NCI-H510A treated with DMSO at 0.1 percent for 48 hours (cell line): ENCODE results near the gene FBXW5.

ENCODE experiments used
- DNase-seq: peaks from one replicate; lab custom pipeline; 2025; lab: John Stamatoyannopoulos, UW

Gene FBXW5

DNA sequence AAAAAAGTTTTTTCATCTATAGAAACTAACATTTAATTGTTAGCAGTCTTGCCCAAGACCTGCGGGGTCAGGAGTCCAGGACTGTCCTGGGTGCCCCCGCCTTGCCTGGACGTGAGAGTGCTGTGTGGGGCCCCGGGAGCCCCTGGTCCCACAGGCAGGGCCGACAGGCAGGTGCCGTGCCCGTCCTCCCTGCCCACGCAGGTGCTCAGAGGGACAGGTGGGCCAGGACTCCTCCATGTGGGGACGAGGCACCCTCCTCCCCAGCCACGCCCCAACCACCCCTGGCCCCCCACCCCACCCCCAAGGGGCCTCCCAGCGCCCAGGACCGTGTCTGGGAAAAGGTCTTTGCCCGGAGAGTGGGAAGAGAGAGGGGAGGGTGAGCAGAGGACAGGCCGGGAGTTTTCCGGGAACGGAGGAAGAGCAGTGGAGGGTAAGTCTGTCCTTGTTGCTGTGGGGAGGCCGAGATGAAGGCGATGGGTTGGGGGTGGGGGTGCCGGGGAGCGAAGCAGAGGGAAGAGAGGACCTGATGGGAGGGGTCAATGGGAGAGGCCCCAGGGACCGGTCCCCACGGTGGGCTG is 4.8 kb upstream of the FBXW5 start:
- peak; percentile 16 for DNase-seq

DNA sequence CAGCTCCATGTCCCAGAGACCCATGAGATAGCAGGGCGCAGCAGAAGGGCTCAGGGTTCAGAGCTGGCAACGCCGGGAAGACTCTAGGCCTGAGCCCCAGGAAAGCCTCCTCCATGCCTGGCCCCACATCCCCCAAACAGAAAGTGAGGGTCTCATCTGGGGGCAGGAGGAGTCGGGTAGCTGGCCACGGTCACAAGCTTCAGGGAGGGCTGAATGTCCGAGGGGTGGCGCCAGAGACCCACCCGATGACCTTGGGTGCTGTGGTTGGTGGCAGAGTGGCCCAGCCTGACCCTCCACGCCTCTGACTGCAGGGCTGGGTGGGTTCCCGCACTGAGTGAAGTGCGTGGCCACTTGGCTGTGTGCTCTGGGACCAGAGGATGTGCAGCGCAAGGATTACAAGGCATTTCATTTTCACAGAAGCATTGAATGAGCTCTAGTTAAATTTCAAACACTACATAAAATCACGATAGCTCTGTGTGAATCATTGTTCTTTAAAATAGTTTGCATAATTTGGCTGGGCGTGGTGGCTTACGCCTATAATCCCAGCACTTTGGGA is 3.5 kb upstream of the FBXW5 start:
- DNase-seq: peak; percentile 11

DNA sequence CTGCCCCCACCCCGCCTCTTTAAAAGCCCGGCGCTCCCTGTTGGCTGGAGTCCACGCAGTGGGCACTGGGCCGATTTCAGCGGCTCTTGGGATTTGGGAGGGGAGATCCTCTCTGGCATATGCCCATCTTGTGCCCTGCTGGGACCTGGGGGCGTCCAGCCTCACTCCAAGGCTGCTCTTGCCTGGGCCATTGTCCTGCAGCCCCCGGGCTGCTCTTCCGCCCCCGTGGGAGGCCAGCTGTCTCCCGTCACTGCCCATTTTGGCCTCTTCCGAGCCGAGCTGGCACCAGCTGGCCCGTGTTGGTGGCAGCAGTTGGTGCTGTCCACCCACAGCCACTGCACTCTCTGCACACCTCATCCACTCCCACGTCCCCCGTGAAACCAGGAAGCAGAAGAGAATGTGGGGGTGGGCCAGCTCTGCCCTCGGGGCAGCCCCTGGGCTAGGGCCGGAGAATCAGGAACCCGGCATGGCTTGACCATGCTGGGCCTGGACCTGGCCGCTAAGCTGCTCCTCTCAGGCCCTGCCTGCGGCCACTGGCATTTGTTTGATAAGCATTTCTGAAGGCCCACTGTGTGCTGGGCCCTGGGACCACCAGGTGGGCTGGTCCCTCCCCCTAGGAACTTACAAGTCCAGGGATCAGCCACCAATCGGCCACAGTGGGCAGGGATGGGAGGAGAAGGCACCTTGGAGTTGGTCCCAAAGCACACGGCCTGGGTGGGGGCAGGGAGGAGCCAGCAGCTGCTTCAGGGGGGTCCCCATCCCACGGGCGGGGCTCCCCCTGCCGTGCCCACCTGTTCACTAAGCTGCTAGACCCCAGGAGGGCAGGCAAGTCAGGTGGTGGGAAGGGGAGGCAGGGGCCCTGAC is 2.7 kb upstream of the FBXW5 start:
- no peak for DNase-seq

DNA sequence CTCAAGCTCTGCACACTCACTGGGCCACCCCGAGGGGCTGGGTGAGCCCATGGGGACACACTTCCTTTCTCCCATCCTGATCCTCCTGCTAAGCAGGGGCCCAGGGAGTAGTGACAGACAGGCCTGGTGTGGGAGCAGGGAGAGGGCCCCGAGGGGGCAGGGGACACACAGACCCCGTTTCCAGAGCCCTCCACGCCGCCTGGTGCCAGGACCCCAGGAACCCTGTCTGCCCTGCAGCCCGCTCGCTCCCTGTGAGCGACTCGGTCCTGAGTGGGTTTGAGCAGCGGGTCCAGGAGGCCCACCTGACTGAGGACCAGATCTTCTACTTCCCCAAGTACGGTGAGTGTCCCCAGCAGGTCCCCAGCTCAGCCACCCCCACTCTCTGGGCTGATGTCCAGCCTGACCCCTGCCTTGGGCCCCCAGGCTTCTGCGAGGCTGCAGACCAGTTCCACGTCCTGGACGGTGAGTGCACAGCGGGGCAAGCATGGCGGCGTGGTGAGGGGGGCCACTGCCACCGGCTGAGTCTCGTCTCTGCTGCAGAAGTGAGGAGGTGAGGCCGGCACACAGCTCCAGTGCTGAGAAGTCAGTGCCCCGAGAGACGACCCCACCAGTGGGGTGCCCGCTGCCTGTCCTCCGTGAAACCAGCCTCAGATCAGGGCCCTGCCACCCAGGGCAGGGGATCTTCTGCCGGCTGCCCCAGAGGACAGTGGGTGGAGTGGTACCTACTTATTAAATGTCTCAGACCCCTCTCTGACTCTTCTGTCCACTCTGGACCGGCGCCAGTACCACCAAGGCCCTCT is 1.9 kb upstream of the FBXW5 start:
- DNase-seq: no peak

DNA sequence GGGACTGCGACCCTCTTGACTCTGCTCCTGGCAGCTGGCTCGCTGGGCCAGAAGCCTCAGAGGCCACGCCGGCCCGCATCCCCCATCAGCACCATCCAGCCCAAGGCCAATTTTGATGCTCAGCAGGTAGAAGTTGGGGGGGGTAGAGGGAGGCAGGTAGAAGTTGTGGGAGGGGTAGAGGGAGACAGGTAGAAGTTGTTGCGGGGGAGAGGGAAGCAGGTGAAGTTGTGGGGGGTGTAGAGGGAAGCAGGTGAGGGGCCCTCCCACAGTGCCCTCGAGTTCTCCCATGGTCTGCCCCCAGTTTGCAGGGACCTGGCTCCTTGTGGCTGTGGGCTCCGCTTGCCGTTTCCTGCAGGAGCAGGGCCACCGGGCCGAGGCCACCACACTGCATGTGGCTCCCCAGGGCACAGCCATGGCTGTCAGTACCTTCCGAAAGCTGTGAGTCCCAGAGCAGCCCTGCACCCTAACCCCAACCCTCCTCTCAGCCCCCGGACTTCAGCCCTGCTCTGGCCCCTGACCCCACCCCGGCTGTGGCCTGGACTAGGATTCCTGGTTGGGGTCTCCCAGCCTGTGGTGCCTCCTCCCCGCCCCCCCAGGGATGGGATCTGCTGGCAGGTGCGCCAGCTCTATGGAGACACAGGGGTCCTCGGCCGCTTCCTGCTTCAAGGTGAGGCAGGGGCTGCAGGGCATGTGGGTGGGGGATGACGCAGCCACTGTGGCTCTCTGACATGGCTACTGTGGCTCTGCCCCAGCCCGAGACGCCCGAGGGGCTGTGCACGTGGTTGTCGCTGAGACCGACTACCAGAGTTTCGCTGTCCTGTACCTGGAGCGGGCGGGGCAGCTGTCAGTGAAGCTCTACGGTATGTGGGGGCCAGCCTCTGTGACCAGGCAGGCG is 1.0 kb upstream of the FBXW5 start:
- no peak for DNase-seq

DNA sequence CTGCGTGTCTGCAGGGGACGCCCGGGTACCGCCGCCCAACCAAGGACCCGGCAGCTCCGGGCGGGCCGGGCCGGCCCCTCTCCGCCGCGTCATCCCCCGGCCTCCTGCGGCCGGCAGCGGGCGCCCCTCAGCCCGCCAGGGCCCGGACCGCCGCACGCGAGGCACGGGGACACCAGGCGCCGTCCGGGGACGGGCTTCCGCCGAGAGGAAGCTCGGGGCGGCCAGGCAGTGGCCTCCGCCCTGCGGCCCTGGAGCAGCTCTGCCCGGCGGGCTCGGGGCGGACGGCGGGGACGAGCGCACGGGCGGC is 373 bp downstream of the FBXW5 start:
- DNase-seq: no peak

DNA sequence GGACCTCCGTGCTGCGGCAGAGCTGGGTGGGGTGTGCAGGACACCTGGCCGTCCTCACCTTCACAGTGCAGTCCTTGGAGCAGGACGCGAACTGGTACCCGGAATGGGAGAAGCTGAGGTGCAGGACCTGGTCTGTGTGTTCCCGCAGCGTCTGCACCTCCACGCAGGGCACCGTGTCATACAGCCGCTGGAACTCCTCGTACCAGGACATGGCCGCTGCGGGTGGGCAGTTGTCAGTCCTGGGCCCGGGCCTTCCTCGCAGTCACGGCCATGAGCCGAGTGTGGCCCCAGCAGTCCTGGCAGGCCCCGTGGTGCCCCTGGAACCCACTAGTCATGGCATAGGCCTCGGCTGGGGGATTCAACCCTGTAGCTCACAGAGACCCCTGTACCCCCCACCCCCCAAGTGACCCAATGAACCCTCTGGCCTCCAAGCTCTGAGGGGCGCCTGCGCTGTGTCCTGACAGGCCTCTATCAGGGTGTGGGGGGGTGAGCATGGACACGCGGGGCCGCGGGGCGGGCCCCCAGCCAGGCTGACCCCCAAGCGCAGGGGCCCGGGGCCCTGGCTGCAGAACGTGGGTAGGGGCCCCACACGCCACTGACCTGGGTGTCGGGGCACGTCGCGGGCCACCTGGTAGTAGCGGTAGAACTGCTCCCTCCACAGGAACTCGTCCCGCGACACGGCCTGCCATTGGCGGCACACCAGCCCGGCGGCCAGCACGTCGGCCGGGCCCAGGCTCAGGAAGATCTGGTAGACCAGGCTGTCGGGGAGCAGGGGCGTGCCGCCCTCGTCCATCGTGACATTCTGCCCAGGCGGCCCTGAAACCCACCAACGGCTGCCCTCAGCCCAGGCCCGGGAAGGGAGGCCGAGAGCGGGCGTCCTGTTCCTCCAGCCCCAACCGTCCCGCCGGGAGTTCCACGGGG is 987 bp downstream of the FBXW5 start:
- no peak for DNase-seq

DNA sequence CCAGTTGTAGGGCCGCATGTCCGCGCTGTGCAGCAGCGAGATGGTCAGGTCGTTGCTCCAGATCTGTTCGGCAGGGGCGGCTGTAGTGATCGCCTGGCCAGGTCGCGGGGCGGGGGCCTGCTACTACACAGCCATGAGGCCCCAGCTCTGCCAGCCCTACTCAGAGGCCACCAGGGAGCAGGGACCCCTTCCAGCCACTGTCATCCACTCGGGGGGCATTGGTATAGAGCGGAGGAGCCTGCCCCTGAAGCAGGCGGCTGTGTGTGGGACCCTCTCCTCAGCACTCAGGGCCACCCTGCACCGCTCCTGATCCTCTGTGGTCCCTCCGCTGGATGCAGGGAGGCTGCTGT is 1.7 kb downstream of the FBXW5 start:
- no peak for DNase-seq

DNA sequence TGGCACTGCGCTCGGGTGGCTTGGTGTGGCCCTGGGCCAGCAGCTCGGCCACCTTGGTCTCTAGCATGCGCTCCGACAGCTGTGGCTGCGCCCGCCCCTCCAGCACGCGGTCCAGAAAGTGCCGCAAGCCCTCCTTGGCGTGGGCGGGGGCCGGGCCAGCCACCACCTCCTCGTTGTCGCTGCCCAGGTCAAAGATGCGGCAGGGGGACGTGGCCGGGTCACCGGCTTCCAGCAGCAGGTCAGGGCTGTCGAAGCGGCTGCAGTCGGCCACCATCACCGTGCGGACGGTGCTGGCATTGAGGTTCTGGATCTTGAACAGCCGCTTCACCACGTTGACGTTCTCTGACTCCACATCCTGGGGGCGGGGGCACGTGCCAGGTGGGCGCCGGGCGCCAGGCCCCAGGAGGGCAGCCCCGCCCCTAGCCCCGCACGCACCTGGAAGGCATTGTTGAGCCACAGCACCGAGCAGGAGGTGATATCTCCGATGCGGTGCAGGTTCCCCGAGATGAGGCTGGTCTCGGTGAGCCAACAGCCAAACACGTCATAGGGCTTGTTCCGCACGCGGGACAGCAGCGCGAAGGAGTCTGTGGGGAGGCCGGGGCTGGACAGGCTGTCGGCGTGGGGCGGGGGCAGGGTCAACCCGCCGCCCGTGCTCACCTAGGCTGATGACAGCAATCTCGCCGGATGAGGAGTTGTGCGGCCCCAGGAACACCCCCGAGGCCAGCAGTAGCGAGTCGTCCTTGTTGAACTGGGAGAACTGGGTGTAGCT is 2.2 kb downstream of the FBXW5 start:
- DNase-seq: no peak

DNA sequence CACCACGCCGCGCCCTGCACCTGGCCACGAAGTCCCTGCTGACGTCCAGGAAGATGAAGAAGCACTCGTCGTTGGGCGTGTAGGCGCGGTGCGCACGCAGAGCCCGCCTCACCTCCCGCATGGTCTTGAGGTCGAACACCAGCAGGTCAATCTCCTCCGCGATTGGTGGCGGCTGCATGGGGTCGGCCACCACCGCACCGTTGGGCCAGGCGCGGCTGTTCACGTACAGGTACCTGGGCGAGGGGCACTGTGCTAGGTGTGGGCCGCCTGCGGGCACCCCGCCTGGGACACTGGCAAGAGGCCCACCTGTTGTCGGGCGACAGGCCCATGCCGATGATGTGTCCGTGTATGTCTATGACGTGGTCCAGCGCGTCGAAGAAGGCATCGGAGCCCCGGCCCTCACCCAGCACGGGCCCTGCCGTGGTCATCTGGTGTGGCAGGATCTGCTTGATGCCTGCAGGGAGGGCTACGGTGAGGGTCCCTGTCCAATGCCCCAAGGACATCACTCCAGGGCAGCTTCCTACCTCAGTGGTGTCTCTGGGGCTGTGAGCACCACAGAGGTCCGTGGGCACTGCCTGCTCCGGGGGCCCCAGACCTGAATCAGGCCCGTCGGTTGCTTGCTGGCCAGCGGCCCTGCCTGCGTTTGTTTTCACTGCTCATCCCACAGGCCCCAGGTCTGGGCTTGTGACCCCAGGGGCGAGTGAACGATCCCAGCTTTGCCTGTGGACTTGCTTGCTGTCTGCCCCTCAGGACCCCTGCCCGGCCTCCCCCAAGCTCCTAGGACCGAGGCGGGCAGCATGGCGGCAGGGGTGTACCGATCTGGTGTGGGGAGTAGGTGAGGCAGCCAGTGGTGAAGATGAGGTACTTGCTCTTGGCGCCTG is 3.1 kb downstream of the FBXW5 start:
- no peak for DNase-seq

DNA sequence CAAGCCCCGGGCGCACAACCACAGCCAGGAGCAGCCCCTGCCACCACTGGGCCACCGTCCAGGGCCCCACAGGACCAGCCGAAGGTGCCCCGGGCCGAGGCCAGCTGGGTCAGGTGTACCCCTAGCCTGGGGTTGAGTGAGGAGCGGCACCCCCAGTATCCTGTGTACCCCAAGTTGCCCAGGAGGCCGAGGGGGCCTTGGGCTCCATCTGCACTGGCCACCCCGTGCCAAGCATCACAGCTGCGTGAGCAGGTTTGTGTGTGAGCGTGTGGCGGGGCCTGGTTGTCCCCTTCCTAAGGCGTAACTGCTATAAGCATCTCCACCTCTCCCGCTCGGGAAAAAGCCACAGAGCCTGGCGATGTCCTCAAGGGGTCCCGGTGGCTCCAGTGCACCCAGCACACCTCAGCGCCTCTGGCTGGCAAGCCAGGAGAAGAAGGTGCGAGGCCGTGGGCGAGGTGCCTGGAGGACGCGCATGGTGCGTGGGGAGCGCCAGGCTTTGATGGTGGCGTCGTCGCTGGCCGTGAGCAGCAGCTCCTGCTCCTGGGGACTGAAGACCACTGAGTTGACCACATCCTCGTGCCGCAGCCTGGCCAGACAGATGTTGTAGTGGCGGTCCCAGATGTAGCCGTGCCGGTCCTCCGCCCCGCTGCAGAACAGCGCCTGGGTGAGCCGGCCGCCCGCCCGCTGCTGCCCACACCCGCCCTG is 3.9 kb downstream of the FBXW5 start:
- DNase-seq: no peak

DNA sequence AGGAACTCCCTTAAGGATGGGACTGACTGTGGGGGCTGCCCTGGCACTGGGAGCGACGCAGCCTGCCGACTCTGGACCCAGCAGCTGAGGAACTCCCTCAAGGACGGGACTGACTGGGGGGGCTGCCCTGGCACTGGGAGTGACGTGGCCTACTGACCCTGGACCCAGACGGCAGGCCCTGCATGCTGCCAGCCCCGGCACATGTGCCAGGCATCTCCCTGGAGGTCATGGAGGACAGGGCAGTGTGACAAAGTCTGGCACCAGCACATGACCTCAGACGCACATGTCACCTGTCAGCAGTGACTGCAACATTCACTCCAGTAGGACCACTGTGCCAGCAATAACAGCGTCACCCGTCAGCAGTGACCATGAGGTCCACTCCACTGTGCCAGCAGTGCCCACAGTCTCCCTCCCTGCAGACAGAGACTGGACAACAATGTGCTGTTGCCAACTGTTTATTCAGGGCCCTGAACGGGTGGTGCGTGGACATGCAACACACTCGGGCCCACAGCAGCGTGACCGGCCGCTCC is 4.5 kb downstream of the FBXW5 start:
- DNase-seq: no peak

DNA sequence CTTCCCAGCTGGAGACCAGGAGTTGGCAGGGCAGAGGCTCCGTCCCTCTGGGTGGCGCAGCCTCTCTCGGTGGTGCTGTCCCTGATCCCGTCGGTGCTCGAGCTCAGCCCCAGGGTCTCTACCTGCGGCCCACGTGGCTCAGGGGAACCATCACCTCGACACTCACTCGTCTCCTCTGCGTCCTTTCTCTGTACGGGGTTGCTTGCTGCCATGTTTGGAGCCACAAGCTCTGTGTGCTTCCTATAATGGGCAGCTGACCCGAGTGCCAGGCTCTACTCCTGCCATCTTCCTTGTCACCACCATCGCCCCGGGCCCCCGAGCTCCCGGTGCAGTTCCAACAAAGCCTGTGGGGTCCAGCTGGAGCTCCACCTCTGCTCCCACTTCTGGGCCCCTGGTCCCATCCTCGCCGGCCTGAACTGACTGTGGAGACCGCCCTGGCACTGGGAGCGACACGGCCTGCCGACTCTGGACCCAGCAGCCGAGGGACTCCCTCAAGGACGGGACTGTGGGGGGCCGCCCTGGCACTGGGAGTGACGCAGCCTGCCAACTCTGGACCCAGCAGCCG is 5.0 kb downstream of the FBXW5 start:
- DNase-seq: no peak

DNA sequence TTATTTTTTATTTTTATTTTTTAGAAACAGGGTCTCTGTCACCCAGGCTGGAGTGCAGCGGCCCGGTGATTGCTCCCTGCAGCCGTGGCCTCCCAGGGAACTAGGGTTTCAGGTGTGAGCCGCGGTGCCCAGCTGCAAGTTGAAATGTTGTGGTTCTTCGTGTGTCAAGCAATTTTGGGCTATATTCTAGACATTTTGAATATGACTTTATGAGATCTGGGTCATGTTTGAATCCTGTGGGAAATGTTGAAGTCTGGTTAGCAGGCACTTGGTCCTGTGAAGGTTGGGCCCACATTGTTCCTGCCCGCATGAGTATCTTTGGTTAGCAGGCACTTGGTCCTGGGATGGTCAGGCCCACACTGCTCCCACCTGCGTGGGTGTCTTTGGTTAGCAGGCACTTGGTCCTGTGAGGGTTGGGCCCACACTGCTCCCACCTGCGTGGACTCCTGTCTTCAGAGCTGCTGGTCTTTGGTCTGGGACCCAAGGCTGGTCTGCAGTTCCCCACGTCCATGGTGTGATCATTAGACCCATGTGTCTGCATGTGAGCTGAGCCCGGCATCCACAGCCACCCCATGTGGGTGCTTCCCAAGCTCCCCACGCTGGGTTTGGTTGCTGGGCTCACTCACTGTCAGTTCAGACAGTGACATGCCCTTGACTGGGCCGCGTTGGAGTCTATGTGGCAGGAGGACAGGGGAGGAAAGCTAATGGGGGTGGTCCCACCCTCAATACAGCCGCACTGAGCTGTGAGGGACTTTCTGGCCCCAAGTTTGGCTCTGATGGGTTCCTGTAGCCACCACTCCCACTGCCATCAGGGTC is 7.1 kb downstream of the FBXW5 start:
- no peak for DNase-seq

DNA sequence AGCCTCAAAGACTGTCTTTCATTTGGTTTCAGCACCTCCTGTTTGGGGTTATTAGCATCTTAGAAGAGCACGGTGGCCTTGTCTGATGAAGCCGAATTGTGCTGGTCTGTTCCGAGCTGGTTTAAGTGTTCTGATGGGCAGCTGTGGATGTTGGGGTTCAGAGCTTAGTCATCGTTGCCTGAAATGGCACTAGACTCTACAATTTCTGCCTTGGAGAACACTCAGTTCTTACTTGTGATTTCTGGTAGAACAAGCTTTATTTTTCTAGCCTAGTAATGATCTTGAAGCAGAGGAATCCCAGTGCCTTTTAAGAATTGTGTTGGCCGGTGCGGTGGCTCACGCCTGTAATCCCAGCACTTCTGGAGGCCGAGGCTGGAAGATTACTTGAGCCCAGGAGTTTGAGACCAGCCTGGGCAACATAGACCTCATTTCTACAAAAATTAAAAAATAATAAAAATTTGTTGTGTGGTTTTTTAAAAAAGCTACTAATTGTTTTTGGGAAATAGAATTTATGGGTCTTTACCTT is 7.8 kb downstream of the FBXW5 start:
- no peak for DNase-seq

DNA sequence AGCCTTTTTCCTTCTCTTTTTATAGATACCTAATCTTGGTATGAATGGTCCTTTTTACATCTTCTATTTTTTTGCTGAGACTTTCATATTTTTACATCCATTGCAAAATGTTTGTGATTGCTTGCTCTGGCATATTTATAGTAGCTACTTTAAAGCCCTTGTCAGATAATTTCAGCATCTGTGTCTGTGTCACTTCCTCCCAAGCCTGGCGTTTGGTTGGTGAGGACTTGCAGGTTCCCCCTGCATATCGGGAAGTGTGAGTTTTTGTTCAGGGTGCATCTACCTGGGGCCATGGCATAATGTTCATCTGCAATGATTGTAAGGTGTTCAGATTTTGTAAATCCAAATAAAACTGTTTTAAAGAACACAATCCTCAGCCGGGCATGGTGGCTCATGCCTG is 8.9 kb downstream of the FBXW5 start:
- no peak for DNase-seq

DNA sequence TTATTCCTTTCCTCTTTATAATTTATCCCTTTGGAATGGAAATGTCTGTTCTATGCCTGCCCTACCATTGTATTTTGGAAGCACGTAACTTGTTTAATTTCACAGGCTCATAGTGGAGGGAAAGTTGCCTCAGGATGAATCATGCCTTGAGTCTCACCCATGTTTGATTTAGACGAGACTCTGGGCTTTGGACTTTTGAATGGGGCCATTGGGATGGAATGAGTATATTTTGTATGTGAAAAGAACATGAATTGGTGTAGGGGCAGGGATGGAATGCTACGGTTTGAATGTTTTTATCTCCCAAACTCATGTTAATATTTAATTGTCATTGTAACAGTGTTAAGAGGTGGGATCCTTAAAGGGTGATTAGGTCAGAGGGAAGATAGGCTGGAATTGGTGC is 10.3 kb downstream of the FBXW5 start:
- no peak for DNase-seq
